HepG2 (cell line): ENCODE results near the gene TCEANC2. TPM values are rescaled to one million over a fixed set of nuclear protein-coding genes. Genes with fewer than 3 reads are reported as not detected.

Experiments
- DZIP1 ChIP-seq: sonication (generic); formaldehyde crosslinking; IDR thresholded peaks from 2 replicates; pipeline ENCODE4 v1.5.0; 2020; ENCODE audit warnings: mild to moderate bottlenecking, missing genetic modification reagents
- GABPA ChIP-seq, 2 experiments: IDR thresholded peaks; 2 replicates each; pipeline ENCODE4 v1.6.1; 2011 to 2016; ENCODE audit warnings: low read depth in 2 of 2, low read length in 1 of 2, missing biosample characterization in 1 of 2, missing genetic modification characterization in 1 of 2
- GATAD1 ChIP-seq: IDR thresholded peaks from 2 replicates; pipeline ENCODE4 v1.6.1; 2016; ENCODE audit warnings: missing genetic modification reagents, missing compliant biosample characterization
- NCOA2 ChIP-seq: sonication (generic); formaldehyde crosslinking; IDR thresholded peaks from 2 replicates; pipeline ENCODE4 v1.8.0; 2022; ENCODE audit warnings: inconsistent platforms
- NFYB ChIP-seq: sonication (generic); formaldehyde crosslinking; IDR thresholded peaks from 2 replicates; pipeline ENCODE4 v1.4.0; 2020; ENCODE audit warnings: missing genetic modification reagents
- PITX1 ChIP-seq: sonication (generic); formaldehyde crosslinking; IDR thresholded peaks from 2 replicates; pipeline ENCODE4 v1.5.1; 2020; ENCODE audit warnings: mild to moderate bottlenecking, missing genetic modification reagents
- RBM22 ChIP-seq: fragments of 200-400 bp; formaldehyde crosslinking; optimal IDR thresholded peaks from 2 replicates; pipeline ENCODE3; 2017; ENCODE audit warnings: mild to moderate bottlenecking, low read length, moderate library complexity
- SAFB2 ChIP-seq: sonication (generic); formaldehyde crosslinking; IDR thresholded peaks from 2 replicates; pipeline ENCODE4 v1.5.1; 2020; ENCODE audit warnings: missing genetic modification reagents, low read depth, mild to moderate bottlenecking, borderline replicate concordance
- SIN3A ChIP-seq: IDR thresholded peaks from 2 replicates; pipeline ENCODE4 v1.6.1; 2011; ENCODE audit warnings: low read depth, mild to moderate bottlenecking, control low read depth, low read length, borderline replicate concordance
- TIGD3 ChIP-seq: sonication (generic); formaldehyde crosslinking; IDR thresholded peaks from 2 replicates; pipeline ENCODE4 v1.5.1; 2020; ENCODE audit warnings: mild to moderate bottlenecking, missing genetic modification reagents, borderline replicate concordance
- U2AF1 ChIP-seq: fragments of 200-400 bp; formaldehyde crosslinking; optimal IDR thresholded peaks from 2 replicates; pipeline ENCODE3; 2017; ENCODE audit warnings: mild to moderate bottlenecking, low read depth, low read length
- ZNF337 ChIP-seq: sonication (generic); formaldehyde crosslinking; IDR thresholded peaks from 2 replicates; pipeline ENCODE4 v1.5.1; 2020; ENCODE audit warnings: missing genetic modification reagents, low read depth, mild to moderate bottlenecking, borderline replicate concordance
- ZNF563 ChIP-seq: sonication (generic); formaldehyde crosslinking; IDR thresholded peaks from 2 replicates; pipeline ENCODE4 v1.8.0; 2022; ENCODE audit warnings: mild to moderate bottlenecking, moderate library complexity, missing genetic modification reagents
- ZNF709 ChIP-seq: sonication (generic); formaldehyde crosslinking; IDR thresholded peaks from 2 replicates; pipeline ENCODE4 v1.5.0; 2020; ENCODE audit warnings: mild to moderate bottlenecking, missing genetic modification reagents
- ZNF777 ChIP-seq: sonication (generic); formaldehyde crosslinking; IDR thresholded peaks from 2 replicates; pipeline ENCODE4 v1.4.0; 2020; ENCODE audit warnings: missing genetic modification reagents
- ZSCAN12 ChIP-seq: sonication (generic); formaldehyde crosslinking; IDR thresholded peaks from 2 replicates; pipeline ENCODE4 v1.9.0; 2021; ENCODE audit warnings: mild to moderate bottlenecking, missing genetic modification reagents
- polyA plus RNA-seq, 8 experiments: library from polyadenylated mRNA; depleted of rRNA in 3 of 8; stranded (reverse) in 7 of 8; unstranded in 1 of 8; fragments of >200 nt; fragmentation: Illumina TruSeq in 4 of 8; extraction: Trizol in 4 of 8; gene quantifications; 2 replicates each; pipeline versions ENCODE4 v1.2.1 to v1.2.3, GENCODE V29; 2011 to 2016; ENCODE audit warnings: low read depth in 4 of 8, missing spikeins in 1 of 8, mixed read lengths in 1 of 8; ENCODE audit not compliant: insufficient read depth in 1 of 8
- total RNA-seq, 5 experiments: library from RNA; depleted of rRNA; stranded (reverse); fragments of >200 nt; fragmentation: Illumina TruSeq; extraction: Trizol; gene quantifications; 2 replicates each; pipeline ENCODE4 v1.2.3, GENCODE V29; 2016; ENCODE audit warnings: low read depth in 1 of 5
- TF ChIP-seq, protein P1 (sequence below): sonication (generic); formaldehyde crosslinking; IDR thresholded peaks from 2 replicates; pipeline ENCODE4 v1.8.1; 2023; ENCODE audit warnings: mild to moderate bottlenecking, missing genetic modification reagents
- TF ChIP-seq, protein P2 (sequence below): sonication (generic); formaldehyde crosslinking; IDR thresholded peaks from 2 replicates; pipeline ENCODE4 v1.5.0; 2020; ENCODE audit warnings: mild to moderate bottlenecking, missing genetic modification reagents

TCEANC2 gene
- total and polyA plus RNA-seq, 2 of the 13 experiments (the other 11 are each of a cell fraction or from before 2014, with no cell fraction given), result 3.8 to 5.0 TPM

- TF ChIP-seq, protein P1, sequence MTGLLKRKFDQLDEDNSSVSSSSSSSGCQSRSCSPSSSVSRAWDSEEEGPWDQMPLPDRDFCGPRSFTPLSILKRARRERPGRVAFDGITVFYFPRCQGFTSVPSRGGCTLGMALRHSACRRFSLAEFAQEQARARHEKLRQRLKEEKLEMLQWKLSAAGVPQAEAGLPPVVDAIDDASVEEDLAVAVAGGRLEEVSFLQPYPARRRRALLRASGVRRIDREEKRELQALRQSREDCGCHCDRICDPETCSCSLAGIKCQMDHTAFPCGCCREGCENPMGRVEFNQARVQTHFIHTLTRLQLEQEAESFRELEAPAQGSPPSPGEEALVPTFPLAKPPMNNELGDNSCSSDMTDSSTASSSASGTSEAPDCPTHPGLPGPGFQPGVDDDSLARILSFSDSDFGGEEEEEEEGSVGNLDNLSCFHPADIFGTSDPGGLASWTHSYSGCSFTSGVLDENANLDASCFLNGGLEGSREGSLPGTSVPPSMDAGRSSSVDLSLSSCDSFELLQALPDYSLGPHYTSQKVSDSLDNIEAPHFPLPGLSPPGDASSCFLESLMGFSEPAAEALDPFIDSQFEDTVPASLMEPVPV (CRISPR knock-in tag), result 0 out of 2 replicates have a peak, but pooled peaks have one; percentile 22
- TF ChIP-seq ZNF777 (CRISPR knock-in tag), result no peak
- TF ChIP-seq RBM22, result peak; percentile 60
- peak; percentile 36; the same call in 1 of the 2 replicates for TF ChIP-seq PITX1 (CRISPR knock-in tag)
- TF ChIP-seq ZSCAN12 (CRISPR knock-in tag), result no peak
- TF ChIP-seq GABPA (IDR thresholded peaks at IDR 0.05; ENCODE audit: low read depth, low read length), result 0 out of 2 replicates have a peak, but pooled peaks have one; percentile 34
- TF ChIP-seq GABPA (CRISPR knock-in tag; IDR thresholded peaks at IDR 0.05; ENCODE audit: low read depth), result peak; percentile 42; the same call in 1 of the 2 replicates
- no peak for TF ChIP-seq NCOA2 (CRISPR knock-in tag)
- peak; percentile 76 for TF ChIP-seq NFYB
- peak; percentile 6 for TF ChIP-seq U2AF1
- TF ChIP-seq SAFB2, result 0 out of 2 replicates have a peak, but pooled peaks have one; percentile 27
- no peak for TF ChIP-seq ZNF563 (CRISPR knock-in tag)
- TF ChIP-seq, protein P2, sequence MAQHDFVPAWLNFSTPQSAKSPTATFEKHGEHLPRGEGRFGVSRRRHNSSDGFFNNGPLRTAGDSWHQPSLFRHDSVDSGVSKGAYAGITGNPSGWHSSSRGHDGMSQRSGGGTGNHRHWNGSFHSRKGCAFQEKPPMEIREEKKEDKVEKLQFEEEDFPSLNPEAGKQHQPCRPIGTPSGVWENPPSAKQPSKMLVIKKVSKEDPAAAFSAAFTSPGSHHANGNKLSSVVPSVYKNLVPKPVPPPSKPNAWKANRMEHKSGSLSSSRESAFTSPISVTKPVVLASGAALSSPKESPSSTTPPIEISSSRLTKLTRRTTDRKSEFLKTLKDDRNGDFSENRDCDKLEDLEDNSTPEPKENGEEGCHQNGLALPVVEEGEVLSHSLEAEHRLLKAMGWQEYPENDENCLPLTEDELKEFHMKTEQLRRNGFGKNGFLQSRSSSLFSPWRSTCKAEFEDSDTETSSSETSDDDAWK, result no peak
- TF ChIP-seq GATAD1 (CRISPR knock-in tag), result peak; percentile 38; the same call in 1 of the 2 replicates
- TF ChIP-seq ZNF337 (CRISPR knock-in tag), result 0 out of 2 replicates have a peak, but pooled peaks have one; percentile 15
- 0 out of 2 replicates have a peak, but pooled peaks have one; percentile 4 for TF ChIP-seq SIN3A
- 0 out of 2 replicates have a peak, but pooled peaks have one; percentile 45 for TF ChIP-seq ZNF709
- 0 out of 2 replicates have a peak, but pooled peaks have one; percentile 70 for TF ChIP-seq DZIP1 (CRISPR knock-in tag)
- 0 out of 2 replicates have a peak, but pooled peaks have one; percentile 12 for TF ChIP-seq TIGD3 (CRISPR knock-in tag)
Observed at GRCh38 chr1:54052431-54052933, 926 bp upstream of the TCEANC2 start (continued).
